NCI-H1092 treated with DMSO at 0.1 percent for 48 hours (cell line): ENCODE results near the gene PDE6B.
"Not testable (repeated sequence)": the region's sequence is repeated elsewhere in the genome, so short reads cannot be mapped to it uniquely, and the experiment has no call there.

Experiments used
- DNase-seq: peaks from one replicate; lab custom pipeline; 2025; lab: John Stamatoyannopoulos, UW

Gene PDE6B

DNA sequence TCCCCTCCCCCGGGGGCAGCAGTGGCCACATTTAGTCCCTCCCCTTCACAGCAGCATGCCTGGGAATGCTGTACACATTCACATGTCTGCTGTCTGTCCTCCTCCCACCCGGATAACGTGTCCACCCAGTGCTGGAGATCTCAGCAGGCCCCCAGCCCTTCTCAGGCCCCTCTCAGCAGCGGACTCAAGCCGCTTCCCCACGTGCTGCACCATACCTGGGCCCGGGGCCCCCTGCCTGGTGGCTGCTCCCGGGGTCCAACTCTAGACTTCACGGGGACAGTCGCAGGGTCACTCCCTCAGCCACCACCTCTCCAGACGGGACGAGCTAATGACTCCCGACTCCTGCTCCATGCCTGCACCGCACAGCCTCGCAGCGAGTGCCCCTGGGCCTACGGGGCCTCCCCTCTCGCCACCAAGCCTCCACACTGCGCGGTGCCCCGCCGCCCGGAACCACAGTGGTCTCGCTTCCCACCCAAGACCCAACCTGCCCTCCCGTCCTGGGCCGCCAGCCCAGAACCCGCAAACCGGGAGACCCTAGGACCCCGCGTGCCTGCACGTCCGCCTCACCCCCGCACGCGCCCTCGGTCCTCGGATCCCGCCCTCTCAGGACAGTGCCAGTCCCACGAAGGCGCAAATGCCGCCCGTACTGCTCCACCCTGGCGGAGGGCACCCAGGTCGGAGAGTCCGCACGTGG, 79.0 kb downstream of the PDE6B start:
- DNase-seq = no peak

DNA sequence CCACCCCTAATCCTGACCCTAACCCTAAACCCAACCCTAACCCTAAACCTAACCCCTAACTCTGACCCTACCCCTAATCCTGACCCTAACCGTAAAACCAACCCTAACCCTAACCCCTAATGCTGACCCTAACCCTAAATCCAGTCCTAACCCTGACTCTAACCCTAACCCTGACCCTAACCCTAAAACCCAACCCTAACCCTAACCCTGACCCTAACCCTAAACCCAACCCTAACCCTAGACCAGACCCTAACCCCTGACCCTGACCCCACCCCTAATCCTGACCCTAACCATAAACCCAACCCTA, 79.6 kb downstream of the PDE6B start:
- DNase-seq = no peak

DNA sequence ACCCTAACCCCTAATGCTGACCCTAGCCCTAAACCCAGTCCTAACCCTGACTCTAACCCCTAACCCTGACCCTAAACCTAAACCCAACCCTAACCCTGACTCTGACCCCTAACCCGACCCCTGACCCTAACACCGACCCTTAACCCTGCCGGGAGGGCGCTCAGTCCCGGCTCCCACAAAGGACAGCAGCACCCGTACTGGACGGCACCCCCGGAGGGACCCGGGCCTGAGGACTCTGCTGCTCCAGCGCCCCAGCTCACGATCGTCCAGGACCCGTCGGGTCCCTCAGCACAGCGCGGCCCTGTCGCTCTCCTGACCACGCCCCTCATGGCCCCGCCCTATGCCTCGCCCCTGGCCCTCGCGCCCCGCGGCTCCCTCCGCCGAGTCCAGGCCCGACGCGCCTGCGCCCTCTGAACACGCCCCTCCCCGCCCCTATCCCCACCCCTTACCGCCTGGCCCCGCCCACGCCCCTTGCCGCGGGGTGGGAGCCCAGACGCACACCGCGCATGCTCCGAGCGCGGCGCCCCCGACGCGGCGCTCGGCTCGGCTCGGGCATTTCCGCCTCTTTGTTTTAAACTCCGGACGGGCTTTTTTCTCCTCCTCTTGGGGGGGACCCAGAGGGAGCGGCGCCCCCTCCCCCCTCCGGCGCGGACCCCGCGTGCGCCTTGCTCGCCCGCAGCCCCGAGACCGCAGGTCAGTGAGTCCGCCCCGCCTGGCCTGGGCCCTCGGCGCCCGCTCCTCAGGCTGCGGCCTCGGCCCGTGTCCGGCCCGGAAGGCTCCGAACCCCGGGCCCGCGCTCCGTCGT, 80.1 kb downstream of the PDE6B start, which contains the start of gene PCGF3:
Gene PCGF3 (plus strand): TSS at position 555 of the 805 bp plus-strand sequence. CDS start 27,849 bp downstream, outside the sequence.
- DNase-seq = peak; percentile 90

DNA sequence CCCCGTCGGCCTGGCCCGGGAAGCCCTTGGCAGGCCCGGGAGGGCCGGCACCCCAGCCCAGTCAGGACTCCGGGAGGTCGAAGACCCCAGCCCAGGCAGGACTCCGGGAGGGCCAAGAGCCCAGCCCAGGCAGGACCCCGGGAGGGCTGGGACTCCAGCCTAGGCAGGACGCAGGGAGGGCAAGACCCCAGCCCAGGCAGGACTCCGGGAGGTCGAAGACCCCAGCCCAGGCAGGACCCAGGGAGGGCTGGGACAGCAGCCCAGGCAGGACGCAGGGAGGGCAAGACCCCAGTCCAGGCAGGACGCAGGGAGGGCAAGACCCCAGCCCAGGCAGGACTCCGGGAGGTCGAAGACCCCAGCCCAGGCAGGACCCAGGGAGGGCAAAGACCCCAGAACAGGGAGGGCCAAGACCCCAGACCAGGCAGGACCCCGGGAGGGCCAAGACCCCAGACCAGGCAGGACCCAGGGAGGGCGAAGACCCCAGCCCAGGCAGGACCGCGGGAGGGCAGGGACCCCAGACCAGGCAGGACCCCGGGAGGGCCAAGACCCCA, 80.8 kb downstream of the PDE6B start:
- not testable (repeated sequence) for DNase-seq

DNA sequence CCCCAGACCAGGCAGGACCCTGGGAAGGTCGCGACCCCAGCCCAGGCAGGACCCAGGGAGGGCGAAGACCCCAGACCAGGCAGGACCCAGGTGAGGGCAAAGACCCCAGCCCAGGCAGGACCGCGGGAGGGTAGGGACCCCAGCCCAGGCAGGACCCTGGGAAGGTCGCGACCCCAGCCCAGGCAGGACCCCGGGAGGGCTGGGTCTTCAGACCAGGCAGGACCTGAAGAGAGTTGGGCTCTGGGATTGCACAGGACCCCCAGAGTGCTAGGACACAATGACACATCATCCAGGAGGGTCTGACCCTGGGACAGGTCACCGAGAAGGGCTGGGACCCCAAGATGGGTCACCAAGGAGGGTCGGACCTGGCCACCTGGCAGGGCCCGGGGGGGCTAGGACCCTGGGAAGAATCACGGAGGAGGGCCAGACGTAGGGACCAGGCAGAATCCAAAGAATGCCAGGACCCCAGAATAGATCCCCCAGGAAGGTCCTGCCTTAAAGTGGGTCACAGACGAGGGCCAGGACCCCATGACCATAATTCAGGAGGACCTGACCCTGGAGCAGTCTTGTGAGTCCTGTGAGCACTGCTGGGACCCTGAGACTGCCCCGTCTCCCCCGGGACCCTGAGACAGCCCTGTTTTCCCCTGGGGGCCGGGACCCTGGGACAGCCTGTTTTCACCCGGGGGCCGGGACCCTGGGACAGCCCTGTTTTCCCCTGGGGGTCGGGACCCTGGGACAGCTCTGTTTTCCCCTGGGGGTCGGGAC, 81.6 kb downstream of the PDE6B start:
- no peak for DNase-seq

DNA sequence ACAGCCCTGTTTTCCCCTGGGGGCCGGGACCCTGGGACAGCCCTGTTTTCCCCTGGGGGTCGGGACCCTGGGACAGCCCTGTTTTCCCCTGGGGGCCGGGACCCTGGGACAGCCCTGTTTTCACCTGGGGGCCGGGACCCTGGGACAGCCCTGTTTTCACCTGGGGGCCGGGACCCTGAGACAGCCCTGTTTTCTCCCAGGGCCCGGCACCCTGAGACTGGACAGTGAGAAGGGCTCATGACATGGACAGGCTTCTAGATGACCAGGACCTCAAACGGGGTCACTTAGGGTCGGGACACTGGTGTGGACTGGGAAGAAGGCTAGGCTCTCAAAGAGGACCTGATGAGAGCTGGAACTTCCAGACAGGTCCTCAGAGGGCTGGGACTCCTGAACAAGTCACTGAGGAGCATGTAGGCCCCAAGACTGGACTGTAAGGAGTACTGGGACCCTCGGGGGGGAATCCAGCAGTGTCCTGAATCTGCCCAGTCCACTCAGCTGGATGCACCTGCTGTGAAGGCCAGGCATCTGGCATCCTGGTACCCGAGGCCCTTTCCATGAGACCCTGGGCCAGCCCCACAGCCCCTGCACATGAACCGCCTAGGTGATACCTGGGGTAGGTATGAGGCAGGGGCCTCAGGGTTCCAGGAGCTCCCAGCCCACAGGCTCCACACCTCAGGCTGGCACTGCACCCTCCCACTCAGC, 82.7 kb downstream of the PDE6B start:
- DNase-seq = no peak

DNA sequence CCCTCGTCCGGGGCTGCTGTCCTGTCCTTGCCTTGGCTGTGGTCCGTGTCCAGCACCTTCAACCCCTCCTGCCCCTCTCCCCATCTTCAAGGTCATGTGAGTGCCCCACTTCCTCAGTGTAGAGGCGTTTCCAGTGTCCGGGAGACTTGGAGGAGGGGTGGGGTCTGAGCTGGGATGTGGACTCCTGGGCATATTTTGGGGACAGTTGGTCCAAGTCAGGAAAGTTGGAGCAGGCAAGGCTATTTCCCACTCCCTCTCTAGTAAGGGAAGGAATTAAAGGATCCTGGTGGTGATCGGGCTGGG, 83.2 kb downstream of the PDE6B start:
- no peak for DNase-seq

DNA sequence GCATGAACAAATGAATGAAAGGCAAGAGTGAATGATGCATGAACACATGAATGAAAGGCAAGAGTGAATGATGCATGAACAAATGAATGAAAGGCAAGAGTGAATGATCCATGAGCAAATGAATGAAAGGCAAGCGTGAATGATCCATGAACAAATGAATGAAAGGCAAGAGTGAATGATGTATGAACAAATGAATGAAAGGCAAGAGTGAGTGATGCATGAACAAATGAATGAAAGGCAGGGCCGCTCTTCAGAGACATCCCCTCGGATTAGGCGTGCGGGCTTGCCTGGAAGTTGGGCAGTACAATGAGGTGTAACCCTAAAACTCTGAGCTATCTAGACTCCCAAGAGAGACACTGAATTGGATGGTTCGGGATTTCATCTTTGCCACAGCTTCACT, 84.0 kb downstream of the PDE6B start:
- DNase-seq = no peak

DNA sequence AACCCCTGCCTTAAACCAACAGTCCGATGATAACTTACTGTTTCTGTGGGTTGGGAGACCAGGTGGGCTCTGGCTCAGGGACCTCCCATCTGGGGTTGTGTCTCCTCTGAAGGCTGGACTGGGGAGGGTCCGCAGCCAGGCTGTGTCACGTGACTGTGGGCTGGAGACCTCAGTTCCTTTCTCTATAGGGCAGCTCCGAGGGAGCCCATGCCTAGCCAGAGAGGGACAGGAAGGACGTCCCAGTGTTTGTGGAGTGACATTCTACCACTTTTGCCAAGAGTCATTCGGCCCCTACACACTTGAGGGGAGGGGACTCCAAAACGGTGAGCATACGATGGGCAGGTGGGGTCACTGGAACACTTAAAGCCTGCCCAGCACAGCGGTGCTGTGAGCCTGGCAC, 84.7 kb downstream of the PDE6B start:
- no peak for DNase-seq

DNA sequence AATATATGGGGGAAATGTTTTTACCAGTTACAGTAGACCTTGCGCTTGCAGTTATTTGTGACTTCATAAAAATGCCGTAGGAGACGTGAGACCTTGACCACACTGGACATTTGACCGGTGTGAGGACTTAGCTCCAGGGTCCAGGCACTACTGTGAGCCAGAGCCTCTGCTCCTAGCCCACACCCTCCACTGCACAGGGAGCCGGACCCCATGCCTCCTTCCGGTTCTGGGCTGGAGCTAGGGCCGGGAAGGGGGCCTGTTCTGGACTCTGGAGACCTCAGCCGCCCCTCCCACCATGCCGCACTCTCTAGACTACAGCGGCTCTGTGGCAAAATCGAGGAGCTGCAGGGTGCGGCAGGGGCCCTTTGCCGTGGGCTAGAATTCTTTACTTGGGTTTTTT, 85.5 kb downstream of the PDE6B start:
- no peak for DNase-seq

DNA sequence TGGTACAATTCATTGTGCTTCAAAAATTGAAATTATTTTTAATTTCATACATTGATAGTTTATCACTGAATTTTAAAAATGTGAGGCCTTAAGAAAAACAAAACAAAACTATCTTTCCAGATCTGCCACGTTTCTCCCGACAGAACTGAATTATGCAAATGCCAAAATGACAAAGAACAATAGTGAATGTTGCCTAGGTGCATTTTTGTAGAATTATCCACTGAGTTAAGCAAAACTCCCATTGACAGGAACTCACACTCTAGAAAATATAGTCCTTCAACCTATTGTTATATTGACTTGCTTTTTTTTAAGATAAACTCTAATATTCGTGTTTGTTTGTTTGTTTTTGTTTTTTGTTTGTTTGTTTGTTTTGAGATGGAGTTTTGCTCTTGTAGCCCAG, 86.7 kb downstream of the PDE6B start:
- DNase-seq = no peak

DNA sequence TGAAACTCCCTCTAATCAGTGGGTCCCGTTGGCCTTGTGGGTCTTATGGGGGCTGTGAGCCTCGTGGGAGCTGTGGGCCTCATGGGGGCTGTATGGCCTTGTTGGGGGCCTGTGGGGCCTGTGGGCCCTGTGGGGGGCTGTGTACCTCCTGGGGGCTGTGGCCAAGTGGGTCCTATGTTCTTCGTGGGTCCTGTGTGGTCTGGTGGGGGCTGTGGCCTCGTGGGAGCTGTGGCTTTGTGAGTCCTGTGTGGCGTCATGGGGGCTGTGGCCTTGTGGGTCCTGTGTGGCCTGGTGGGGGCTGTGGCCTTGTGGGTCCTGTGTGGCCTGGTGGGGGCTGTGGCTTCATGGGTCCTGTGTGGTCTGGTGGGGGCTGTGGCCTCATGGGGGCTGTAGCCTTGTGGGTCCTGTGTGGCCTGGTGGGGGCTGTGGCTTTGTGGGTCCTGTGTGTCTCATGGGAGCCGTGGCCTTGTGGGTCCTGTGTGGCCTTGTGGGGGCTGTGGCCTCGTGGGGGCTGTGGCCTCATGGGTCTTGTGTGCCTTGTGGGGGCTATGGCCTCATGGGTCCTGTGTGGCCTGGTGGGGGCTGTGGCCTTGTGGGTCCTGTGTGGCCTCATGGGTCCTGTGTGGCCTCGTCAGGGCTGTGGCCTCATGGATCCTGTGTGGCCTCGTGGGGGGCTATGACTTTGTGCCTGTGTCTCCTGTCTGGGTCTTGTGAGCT, 87.7 kb downstream of the PDE6B start:
- DNase-seq = no peak

DNA sequence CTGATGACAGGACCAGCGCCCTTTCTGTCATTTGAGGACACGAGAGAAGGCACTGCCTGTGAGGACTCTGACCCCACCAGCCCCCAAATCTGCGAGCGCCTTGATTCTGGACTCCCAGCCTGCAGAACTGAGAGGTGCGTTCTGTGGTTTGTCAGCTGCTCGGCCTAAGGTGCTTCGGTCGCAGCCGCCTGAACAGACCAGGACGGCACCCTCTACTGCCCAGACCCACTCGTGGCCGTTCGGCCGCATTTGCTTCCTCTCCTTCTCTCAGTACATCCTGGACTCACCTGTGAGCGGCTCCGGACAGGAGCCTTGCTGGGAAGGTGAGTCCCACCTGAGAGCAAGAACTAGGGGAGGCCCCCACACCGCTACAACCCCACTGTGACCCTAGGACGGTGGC, 88.7 kb downstream of the PDE6B start:
- no peak for DNase-seq

DNA sequence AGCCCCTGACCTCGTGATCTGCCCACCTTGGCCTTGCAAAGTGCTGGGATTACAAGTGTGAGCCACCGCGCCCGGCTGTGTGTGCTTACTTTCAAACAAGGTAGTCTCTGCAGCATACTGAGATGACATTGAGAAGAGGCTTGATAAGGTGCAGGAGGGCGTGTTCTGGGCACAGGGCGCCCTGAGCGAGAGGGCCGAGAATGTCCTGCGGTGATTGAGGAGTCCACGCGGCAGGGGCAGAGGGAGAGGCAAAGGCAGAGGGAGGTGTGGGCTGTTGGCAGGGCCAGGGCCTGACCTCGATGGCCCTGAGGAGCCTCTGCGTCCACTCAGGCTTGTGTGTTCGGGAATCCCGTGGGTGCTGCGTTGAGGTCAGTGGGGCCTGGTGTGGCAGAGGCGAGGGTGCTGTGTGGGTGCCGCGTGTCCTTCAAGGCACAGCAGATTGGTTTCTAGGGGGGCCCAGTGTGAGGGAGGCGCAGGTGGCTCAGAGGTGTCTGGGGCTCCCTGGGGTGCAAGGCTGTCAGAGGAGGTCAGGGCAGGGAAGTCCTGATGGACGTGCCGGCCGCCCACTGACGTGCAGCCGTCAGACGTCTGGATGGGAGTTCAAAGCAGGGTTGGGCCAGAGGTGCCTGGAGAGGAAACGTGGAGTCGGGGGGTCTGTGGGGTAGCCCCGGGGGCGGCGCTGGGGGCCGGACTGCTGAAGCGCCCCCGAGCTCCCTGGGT, 92.4 kb downstream of the PDE6B start:
- DNase-seq = no peak

DNA sequence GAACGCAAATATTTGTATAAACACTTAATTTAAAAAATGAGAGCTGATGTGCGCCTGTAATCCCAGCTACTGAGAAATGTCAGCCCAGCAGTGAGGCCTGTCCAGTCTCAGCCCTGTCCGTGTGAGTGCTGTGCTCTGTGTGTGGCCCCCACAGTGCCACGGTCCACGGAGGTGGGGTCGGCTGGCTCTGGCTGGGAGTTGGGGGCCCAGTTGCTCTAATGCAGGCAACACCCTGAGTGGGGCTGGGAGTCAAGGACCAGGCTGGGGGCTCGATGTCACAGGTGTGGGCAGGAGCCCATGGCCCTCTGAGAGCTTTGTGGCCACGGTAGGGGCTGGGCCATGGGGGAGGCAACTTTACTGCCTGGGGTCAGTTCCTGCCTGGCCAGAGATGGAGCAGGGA, 93.1 kb downstream of the PDE6B start:
- no peak for DNase-seq
